Ishikawa (cell line): ENCODE results near the gene KDELR1.

Experiments
- CEBPB ChIP-seq: IDR thresholded peaks from 2 replicates; pipeline ENCODE4 v1.6.1; 2012
- CREB1 ChIP-seq: IDR thresholded peaks from 2 replicates; pipeline ENCODE4 v1.6.1; 2012; ENCODE audit warnings: low read depth
- EGR1 ChIP-seq: IDR thresholded peaks from 2 replicates; pipeline ENCODE4 v1.6.1; 2012
- FOXM1 ChIP-seq: IDR thresholded peaks from 2 replicates; pipeline ENCODE4 v1.6.1; 2012; ENCODE audit warnings: low read depth, borderline replicate concordance
- RAD21 ChIP-seq: IDR thresholded peaks from 2 replicates; pipeline ENCODE4 v1.6.1; 2012; ENCODE audit warnings: low read depth
- TAF1 ChIP-seq: IDR thresholded peaks from 2 replicates; pipeline ENCODE4 v1.6.1; 2012; ENCODE audit warnings: low read depth, mild to moderate bottlenecking
- TCF12 ChIP-seq: IDR thresholded peaks from 2 replicates; pipeline ENCODE4 v1.6.1; 2012; ENCODE audit warnings: low read depth
- YY1 ChIP-seq: IDR thresholded peaks from 2 replicates; pipeline ENCODE4 v1.6.1; 2012; ENCODE audit warnings: low read depth
- TF ChIP-seq, protein P1 (sequence below): IDR thresholded peaks from 2 replicates; pipeline ENCODE4 v1.6.1; 2012
- TF ChIP-seq, protein P2 (sequence below): IDR thresholded peaks from 2 replicates; pipeline ENCODE4 v1.6.1; 2012; ENCODE audit warnings: low read depth, mild to moderate bottlenecking
- TF ChIP-seq, protein P3 (sequence below): IDR thresholded peaks from 2 replicates; pipeline ENCODE4 v1.6.1; 2012

DNA sequence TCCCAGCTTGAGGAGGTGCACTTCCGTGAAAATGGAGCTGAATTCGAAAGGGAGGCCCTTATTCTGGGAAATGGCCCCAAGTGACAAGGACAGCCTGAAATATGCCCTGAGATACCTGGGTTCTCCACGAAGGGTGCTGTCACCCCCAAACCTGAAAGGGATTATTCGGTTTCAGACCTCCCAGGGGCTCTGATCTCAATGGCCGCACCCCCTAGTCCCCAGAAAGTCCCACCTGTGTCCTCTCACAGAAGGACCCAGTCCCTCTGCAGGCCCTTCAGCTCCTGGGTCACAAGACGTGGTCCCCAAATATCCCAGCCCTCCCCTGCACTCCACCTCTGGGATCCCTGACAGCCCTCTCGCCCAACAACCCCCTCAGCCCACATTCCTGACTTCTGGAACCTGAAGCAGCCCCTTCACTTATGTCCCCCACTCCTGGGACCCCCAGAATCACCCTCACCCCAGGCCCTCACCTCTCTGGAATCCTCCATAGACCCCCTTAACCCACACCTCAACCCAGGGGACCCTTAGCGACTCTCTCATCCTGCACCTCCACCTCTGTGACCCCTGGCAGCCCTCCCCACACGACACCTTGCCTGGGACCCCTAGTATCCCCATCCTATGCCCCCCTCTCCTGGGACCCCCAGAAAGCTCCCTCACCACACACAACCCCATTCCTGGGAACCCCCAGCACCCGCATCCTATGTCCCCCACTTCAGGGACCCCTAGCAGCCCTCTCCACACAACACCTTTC, 26.6 kb downstream of the KDELR1 start:
- TF ChIP-seq, protein P1, sequence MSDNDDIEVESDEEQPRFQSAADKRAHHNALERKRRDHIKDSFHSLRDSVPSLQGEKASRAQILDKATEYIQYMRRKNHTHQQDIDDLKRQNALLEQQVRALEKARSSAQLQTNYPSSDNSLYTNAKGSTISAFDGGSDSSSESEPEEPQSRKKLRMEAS, result no peak
- TF ChIP-seq RAD21 (no peak), FOXM1 (no peak), TCF12 (no peak), YY1 (no peak), CEBPB (no peak), EGR1 (no peak), TAF1 (no peak), CREB1 (no peak)
- TF ChIP-seq, protein P2, sequence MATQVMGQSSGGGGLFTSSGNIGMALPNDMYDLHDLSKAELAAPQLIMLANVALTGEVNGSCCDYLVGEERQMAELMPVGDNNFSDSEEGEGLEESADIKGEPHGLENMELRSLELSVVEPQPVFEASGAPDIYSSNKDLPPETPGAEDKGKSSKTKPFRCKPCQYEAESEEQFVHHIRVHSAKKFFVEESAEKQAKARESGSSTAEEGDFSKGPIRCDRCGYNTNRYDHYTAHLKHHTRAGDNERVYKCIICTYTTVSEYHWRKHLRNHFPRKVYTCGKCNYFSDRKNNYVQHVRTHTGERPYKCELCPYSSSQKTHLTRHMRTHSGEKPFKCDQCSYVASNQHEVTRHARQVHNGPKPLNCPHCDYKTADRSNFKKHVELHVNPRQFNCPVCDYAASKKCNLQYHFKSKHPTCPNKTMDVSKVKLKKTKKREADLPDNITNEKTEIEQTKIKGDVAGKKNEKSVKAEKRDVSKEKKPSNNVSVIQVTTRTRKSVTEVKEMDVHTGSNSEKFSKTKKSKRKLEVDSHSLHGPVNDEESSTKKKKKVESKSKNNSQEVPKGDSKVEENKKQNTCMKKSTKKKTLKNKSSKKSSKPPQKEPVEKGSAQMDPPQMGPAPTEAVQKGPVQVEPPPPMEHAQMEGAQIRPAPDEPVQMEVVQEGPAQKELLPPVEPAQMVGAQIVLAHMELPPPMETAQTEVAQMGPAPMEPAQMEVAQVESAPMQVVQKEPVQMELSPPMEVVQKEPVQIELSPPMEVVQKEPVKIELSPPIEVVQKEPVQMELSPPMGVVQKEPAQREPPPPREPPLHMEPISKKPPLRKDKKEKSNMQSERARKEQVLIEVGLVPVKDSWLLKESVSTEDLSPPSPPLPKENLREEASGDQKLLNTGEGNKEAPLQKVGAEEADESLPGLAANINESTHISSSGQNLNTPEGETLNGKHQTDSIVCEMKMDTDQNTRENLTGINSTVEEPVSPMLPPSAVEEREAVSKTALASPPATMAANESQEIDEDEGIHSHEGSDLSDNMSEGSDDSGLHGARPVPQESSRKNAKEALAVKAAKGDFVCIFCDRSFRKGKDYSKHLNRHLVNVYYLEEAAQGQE, result no peak
- TF ChIP-seq, protein P3, sequence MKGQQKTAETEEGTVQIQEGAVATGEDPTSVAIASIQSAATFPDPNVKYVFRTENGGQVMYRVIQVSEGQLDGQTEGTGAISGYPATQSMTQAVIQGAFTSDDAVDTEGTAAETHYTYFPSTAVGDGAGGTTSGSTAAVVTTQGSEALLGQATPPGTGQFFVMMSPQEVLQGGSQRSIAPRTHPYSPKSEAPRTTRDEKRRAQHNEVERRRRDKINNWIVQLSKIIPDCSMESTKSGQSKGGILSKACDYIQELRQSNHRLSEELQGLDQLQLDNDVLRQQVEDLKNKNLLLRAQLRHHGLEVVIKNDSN, result no peak
